Endothelial cell of umbilical vein (primary cell): ENCODE results near the gene GAL. TPM values are rescaled to one million over a fixed set of nuclear protein-coding genes. Genes with fewer than 3 reads are reported as not detected.

Experiments used
- BruUV-seq: library from RNA; stranded (reverse); fragments of 400-500 nt; replicated peaks from 2 replicates; lab custom pipeline; 2021; lab: Mats Ljungman, UMichigan
- CTCF ChIA-PET: fragments of 300-600, 350-600 bp; sonication (Branson Sonifier 250); formaldehyde crosslinking; loops from one replicate; lab custom pipeline; 2021; ENCODE audit warnings: antibody characterized with exemption, inconsistent platforms; lab: Charles Lee
- POLR2A ChIA-PET: fragments of 300-600, 350-600 bp; sonication (Branson Sonifier 250); formaldehyde crosslinking; loops from one replicate; lab custom pipeline; 2021; ENCODE audit warnings: antibody characterized with exemption, inconsistent platforms; lab: Charles Lee
- DNase-seq: peaks from one replicate; pipeline ENCODE4 v3.0.0-alpha.2; 2011; ENCODE audit warnings: low read depth, low spot score
- FAIRE-seq: peaks from 2 replicates; lab custom pipeline; 2011; peaks lifted over from hg19 to GRCh38; lab: Jason Lieb, UNC
- H2AFZ ChIP-seq: 2 replicates; pipeline ENCODE4 v1.6.0; 2012; ENCODE audit warnings: low read depth, low read length, control low read depth, inconsistent platforms
- H3K27ac ChIP-seq: 2 replicates; pipeline ENCODE4 v1.5.1; 2011; ENCODE audit warnings: low read depth, mild to moderate bottlenecking, control low read depth, low read length, moderate library complexity; ENCODE audit not compliant: insufficient read depth
- H3K27me3 ChIP-seq, 2 experiments: 2 replicates each; pipeline versions ENCODE4 v1.6.0 to v1.6.1; 2011; ENCODE audit warnings: low read length in 2 of 2, mixed read lengths in 1 of 2; ENCODE audit not compliant: control insufficient read depth in 2 of 2, insufficient read depth in 2 of 2
- H3K36me3 ChIP-seq, 2 experiments: 2 replicates in 1 of 2; 3 replicates in 1 of 2; pipeline ENCODE4 v1.5.1; 2011; ENCODE audit warnings: low read length in 2 of 2, mild to moderate bottlenecking in 1 of 2, moderate library complexity in 1 of 2; ENCODE audit not compliant: control insufficient read depth in 2 of 2, insufficient read depth in 2 of 2; ENCODE audit errors: extremely low read depth in 1 of 2
- H3K4me1 ChIP-seq: 3 replicates; pipeline ENCODE4 v1.5.1; 2011; ENCODE audit warnings: mild to moderate bottlenecking, low read length; ENCODE audit not compliant: control insufficient read depth, insufficient read depth; ENCODE audit errors: extremely low read depth
- H3K4me2 ChIP-seq: 2 replicates; pipeline ENCODE4 v1.6.1; 2011; ENCODE audit warnings: low read length, control low read depth, mixed read lengths; ENCODE audit not compliant: insufficient read depth
- H3K4me3 ChIP-seq, 3 experiments: fragments of 200-600 bp in 1 of 3; sonication (generic), shearing (Covaris generic) in 1 of 3; replicated peaks in 1 of 3; 2 replicates each; pipeline ENCODE4 v1.5.1; 2011 to 2016; ENCODE audit warnings: control low read depth in 3 of 3, low read length in 3 of 3, mild to moderate bottlenecking in 2 of 3, inconsistent platforms in 1 of 3, low read depth in 1 of 3, moderate library complexity in 1 of 3; ENCODE audit not compliant: insufficient read depth in 1 of 3
- H3K79me2 ChIP-seq: 2 replicates; pipeline ENCODE4 v1.6.0; 2012; ENCODE audit warnings: low read length, inconsistent platforms; ENCODE audit not compliant: control insufficient read depth, insufficient read depth
- H3K9ac ChIP-seq: replicated peaks from 2 replicates; pipeline ENCODE3; 2011; ENCODE audit warnings: low read length, control low read depth; ENCODE audit not compliant: insufficient read depth; ENCODE audit errors: extremely low read depth
- H3K9me1 ChIP-seq: replicated peaks from 3 replicates; pipeline ENCODE4 v1.6.0; 2011; ENCODE audit warnings: mild to moderate bottlenecking, low read length; ENCODE audit not compliant: control insufficient read depth, insufficient read depth; ENCODE audit errors: extremely low read depth
- H3K9me3 ChIP-seq: replicated peaks from 2 replicates; pipeline ENCODE4 v1.5.1; 2012; ENCODE audit warnings: low read length, inconsistent platforms; ENCODE audit not compliant: control insufficient read depth, insufficient read depth
- H4K20me1 ChIP-seq: replicated peaks from 2 replicates; pipeline ENCODE3; 2011; ENCODE audit warnings: mild to moderate bottlenecking, low read length; ENCODE audit not compliant: control insufficient read depth, insufficient read depth; ENCODE audit errors: extremely low read depth
- EZH2 ChIP-seq: IDR thresholded peaks from 2 replicates; pipeline ENCODE4 v1.6.1; 2012; ENCODE audit warnings: borderline replicate concordance, low read depth, mild to moderate bottlenecking, moderate library complexity, low read length, inconsistent platforms; ENCODE audit not compliant: severe bottlenecking
- FOS ChIP-seq: IDR thresholded peaks from 2 replicates; pipeline ENCODE4 v1.6.1; 2011; ENCODE audit warnings: mild to moderate bottlenecking, low read length, moderate library complexity, borderline replicate concordance; ENCODE audit not compliant: insufficient read depth
- GATA2 ChIP-seq: IDR thresholded peaks from 2 replicates; pipeline ENCODE4 v1.7.0; 2011; ENCODE audit warnings: low read depth, mild to moderate bottlenecking, moderate library complexity, mixed read lengths, low read length; ENCODE audit not compliant: insufficient read length, insufficient read depth
- JUN ChIP-seq: IDR thresholded peaks from 2 replicates; pipeline ENCODE4 v1.6.1; 2011; ENCODE audit warnings: borderline replicate concordance, low read depth; ENCODE audit not compliant: insufficient read length, insufficient read depth
- MYC ChIP-seq: IDR thresholded peaks from one replicate; pipeline ENCODE4 v1.6.1; 2011; ENCODE audit warnings: mild to moderate bottlenecking, low read depth, low read length
- POLR2A ChIP-seq: IDR thresholded peaks from 2 replicates; pipeline ENCODE4 v1.6.1; 2012; ENCODE audit warnings: low read depth, mild to moderate bottlenecking, control low read depth, low read length
- POLR2AphosphoS5 ChIP-seq: IDR thresholded peaks from 2 replicates; pipeline ENCODE4 v1.6.1; 2012; ENCODE audit warnings: low read depth, mild to moderate bottlenecking, control low read depth, low read length, moderate library complexity; ENCODE audit not compliant: insufficient read depth
- dilution Hi-C: fragments of 300-500 bp; cut with MboI; formaldehyde crosslinking; loops from one replicate; pipeline ENCODE4 v1.15.0; 2019; ENCODE audit warnings: low sequenced_read_pairs; ENCODE audit not compliant: extremely low pct_ligation_motif_present
- intact Hi-C: fragments of 100-400 bp; cut with micrococcal nuclease; formaldehyde crosslinking; loops from one replicate; pipeline ENCODE4 v1.10.0; 2022
- polyA plus RNA-seq, 4 experiments: library from polyadenylated mRNA; depleted of rRNA in 3 of 4; stranded (reverse) in 3 of 4; unstranded in 1 of 4; fragments of >200 nt; gene quantifications; 2 replicates each; pipeline versions ENCODE4 v1.2.1 to v1.2.3, GENCODE V29; 2011 to 2012; ENCODE audit warnings: missing spikeins in 1 of 4
- total RNA-seq: library from RNA; stranded (reverse); gene quantifications from 2 replicates; pipeline ENCODE4 v1.2.3, GENCODE V29; 2021
- TF ChIP-seq, protein P1 (sequence below): IDR thresholded peaks from 2 replicates; pipeline ENCODE4 v1.6.1; 2011; ENCODE audit not compliant: insufficient read depth, insufficient read length
- TF ChIP-seq, protein P2 (sequence below), 2 donors: IDR thresholded peaks; 1 replicate in 1 of 2; 2 replicates in 1 of 2; pipeline ENCODE4 v1.5.1; 2011; ENCODE audit warnings: low read length in 2 of 2, mild to moderate bottlenecking in 2 of 2, moderate library complexity in 2 of 2, control low read depth in 1 of 2, inconsistent platforms in 1 of 2, low read depth in 1 of 2; ENCODE audit not compliant: insufficient read depth in 1 of 2; ENCODE audit errors: extremely low read depth in 1 of 2

The GAL gene
- total and polyA plus RNA-seq, 2 donors (not counting 3 experiments of a cell fraction or from before 2014, with no cell fraction given) = 1.2 to 9.8 TPM

DNA sequence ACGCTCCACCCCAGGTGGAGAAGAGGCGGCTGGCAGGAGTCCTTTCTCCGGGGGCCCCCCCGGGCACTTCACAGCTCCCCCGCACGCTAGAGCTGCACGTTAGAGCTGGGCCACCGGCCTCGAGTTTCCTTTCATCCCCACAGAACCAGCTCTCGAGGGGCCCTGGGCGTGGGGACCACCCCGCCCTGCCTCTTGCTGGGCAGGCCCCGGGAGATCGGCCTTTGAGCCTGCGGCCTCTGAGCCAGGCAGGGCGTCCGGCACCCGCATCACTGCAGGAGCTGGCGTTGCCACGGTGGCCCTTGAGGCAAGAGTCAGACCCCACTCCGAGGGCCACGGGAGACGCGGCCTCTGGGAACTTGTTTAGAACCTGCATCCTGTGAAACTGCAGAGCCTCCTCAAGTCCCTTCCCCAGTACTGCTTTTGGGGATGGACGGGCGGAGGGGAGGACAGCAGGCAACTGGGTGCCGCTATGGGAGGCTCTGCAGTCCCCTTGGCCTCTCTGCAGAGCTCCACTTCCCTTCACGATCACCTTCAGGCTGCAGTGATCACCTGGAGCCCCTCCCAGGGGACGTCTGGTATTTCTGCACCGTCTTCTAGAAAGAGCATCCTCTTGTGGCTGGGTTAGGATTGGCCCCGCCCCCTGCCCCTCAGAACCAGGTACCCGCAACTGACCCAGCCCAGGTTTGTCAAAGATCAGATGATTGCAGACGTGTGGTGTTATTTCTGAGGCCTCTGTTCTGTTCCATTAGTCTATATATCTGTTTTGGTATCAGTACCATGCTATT lies 13.9 kb upstream of the GAL start:
- H3K4me1 ChIP-seq = no peaks in the 10 kb centered on the region
- H3K9ac ChIP-seq = no peak overlapping the region
- no peak for FAIRE-seq
- no peak for DNase-seq
- no peak overlapping the region for H2AFZ ChIP-seq
- intact Hi-C loops = no loop called here
- no TSS peak for BruUV-seq
- dilution Hi-C loops = no loop called here
- H3K79me2 ChIP-seq = no peaks in the 10 kb centered on the region
- H3K4me2 ChIP-seq = no peak overlapping the region
- H3K9me1 ChIP-seq = no peaks in the 10 kb centered on the region
- H3K36me3 ChIP-seq = no peaks in the 10 kb centered on the region
- no peak overlapping the region for H3K27ac ChIP-seq
- no peaks in the 10 kb centered on the region for H3K9me3 ChIP-seq
- H3K4me3 ChIP-seq = no peak overlapping the region
- POLR2A ChIA-PET = no interaction called here
- TF ChIP-seq POLR2AphosphoS5 = no peak
- no peak for TF ChIP-seq MYC
- TF ChIP-seq EZH2 = no peak
- no peak for TF ChIP-seq POLR2A
- TF ChIP-seq, protein P1, sequence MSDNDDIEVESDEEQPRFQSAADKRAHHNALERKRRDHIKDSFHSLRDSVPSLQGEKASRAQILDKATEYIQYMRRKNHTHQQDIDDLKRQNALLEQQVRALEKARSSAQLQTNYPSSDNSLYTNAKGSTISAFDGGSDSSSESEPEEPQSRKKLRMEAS = no peak
- TF ChIP-seq JUN = no peak
- no peak for TF ChIP-seq FOS
- TF ChIP-seq, protein P2, sequence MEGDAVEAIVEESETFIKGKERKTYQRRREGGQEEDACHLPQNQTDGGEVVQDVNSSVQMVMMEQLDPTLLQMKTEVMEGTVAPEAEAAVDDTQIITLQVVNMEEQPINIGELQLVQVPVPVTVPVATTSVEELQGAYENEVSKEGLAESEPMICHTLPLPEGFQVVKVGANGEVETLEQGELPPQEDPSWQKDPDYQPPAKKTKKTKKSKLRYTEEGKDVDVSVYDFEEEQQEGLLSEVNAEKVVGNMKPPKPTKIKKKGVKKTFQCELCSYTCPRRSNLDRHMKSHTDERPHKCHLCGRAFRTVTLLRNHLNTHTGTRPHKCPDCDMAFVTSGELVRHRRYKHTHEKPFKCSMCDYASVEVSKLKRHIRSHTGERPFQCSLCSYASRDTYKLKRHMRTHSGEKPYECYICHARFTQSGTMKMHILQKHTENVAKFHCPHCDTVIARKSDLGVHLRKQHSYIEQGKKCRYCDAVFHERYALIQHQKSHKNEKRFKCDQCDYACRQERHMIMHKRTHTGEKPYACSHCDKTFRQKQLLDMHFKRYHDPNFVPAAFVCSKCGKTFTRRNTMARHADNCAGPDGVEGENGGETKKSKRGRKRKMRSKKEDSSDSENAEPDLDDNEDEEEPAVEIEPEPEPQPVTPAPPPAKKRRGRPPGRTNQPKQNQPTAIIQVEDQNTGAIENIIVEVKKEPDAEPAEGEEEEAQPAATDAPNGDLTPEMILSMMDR (IDR thresholded peaks at IDR 0.05; ENCODE audit: extremely low read depth in 1 of 2, insufficient read depth in 1 of 2, low read depth in 1 of 2, low read length in 2 of 2) = no peak
- TF ChIP-seq GATA2 = no peak
- H4K20me1 ChIP-seq = no peaks in the 10 kb centered on the region
- H3K27me3 ChIP-seq = no peaks in the 10 kb centered on the region
- CTCF ChIA-PET = no interaction called here
